KOPT-K1 (cell line): ENCODE data around the gene IPPK.
"Not testable (repeated sequence)": the region's sequence is repeated elsewhere in the genome, so short reads cannot be mapped to it uniquely, and the experiment has no call there.

Experiments
- H3K27ac ChIP-seq: fragments of 200-600 bp; sonication (generic); 2 replicates; pipeline ENCODE4 v1.5.1; 2016; ENCODE audit warnings: antibody characterized with exemption, mild to moderate bottlenecking, low read depth, low read length; ENCODE audit not compliant: poor library complexity, severe bottlenecking
- H3K36me3 ChIP-seq: fragments of 200-600 bp; sonication (generic); 2 replicates; pipeline ENCODE4 v1.5.1; 2017; ENCODE audit warnings: antibody characterized with exemption, mild to moderate bottlenecking, low read length, moderate library complexity; ENCODE audit not compliant: insufficient read depth
- H3K9me3 ChIP-seq: fragments of 200-600 bp; sonication (generic); 2 replicates; pipeline ENCODE4 v1.5.1; 2017; ENCODE audit warnings: antibody characterized with exemption, low read length, mild to moderate bottlenecking; ENCODE audit not compliant: insufficient read depth, poor library complexity, severe bottlenecking

IPPK gene

GRCh38 chr9:92639791-92640271, 30.1 kb downstream of the IPPK start:
- H3K9me3 ChIP-seq, result no peaks in the 10 kb centered on the region
- H3K27ac ChIP-seq, result no peak overlapping the region
- peaks cover 80% of the 10 kb centered on the region for H3K36me3 ChIP-seq

GRCh38 chr9:92639124-92639523, 30.8 kb downstream of the IPPK start:
- no peak overlapping the region for H3K27ac ChIP-seq
- peaks cover 80% of the 10 kb centered on the region for H3K36me3 ChIP-seq
- H3K9me3 ChIP-seq, result no peaks in the 10 kb centered on the region

- no peaks in the 10 kb centered on the region for H3K9me3 ChIP-seq
- peaks cover 80% of the 10 kb centered on the region for H3K36me3 ChIP-seq
- H3K27ac ChIP-seq, result no peak overlapping the region
Observed at GRCh38 chr9:92638621-92639101, 31.3 kb downstream of the IPPK start.

- Histone ChIP-seq H3K36me3 (peaks cover 80% of the 10 kb centered on the region), H3K27ac (no peak overlapping the region)
Observed at GRCh38 chr9:92637886-92638620, 31.9 kb downstream of the IPPK start.

GRCh38 chr9:92637326-92637725, 32.6 kb downstream of the IPPK start:
- Histone ChIP-seq H3K9me3 (no peaks in the 10 kb centered on the region), H3K36me3 (peaks cover 80% of the 10 kb centered on the region), H3K27ac (no peak overlapping the region)

More at GRCh38 chr9:92637886-92638620, 31.9 kb downstream of the IPPK start:
- H3K9me3 ChIP-seq, result no peaks in the 10 kb centered on the region

GRCh38 chr9:92636627-92637026, 33.3 kb downstream of the IPPK start:
- H3K27ac ChIP-seq, result no peak overlapping the region
- peaks cover 80% of the 10 kb centered on the region for H3K36me3 ChIP-seq
- no peaks in the 10 kb centered on the region for H3K9me3 ChIP-seq

GRCh38 chr9:92635760-92636159, 34.2 kb downstream of the IPPK start:
- H3K36me3 ChIP-seq, result peaks cover 75% of the 10 kb centered on the region
- H3K27ac ChIP-seq, result no peak overlapping the region
- H3K9me3 ChIP-seq, result no peaks in the 10 kb centered on the region

- no peak overlapping the region for H3K27ac ChIP-seq
- H3K9me3 ChIP-seq, result no peaks in the 10 kb centered on the region
- H3K36me3 ChIP-seq, result peaks cover 69% of the 10 kb centered on the region
Observed at GRCh38 chr9:92634712-92635605, 35.0 kb downstream of the IPPK start.

- Histone ChIP-seq H3K36me3 (peaks cover 69% of the 10 kb centered on the region), H3K27ac (no peak overlapping the region), H3K9me3 (no peaks in the 10 kb centered on the region)
Observed at GRCh38 chr9:92633614-92634278, 36.2 kb downstream of the IPPK start.

GRCh38 chr9:92632641-92633040, 37.3 kb downstream of the IPPK start:
- no peak overlapping the region for H3K27ac ChIP-seq
- H3K36me3 ChIP-seq, result peaks cover 66% of the 10 kb centered on the region
- H3K9me3 ChIP-seq, result no peaks in the 10 kb centered on the region

GRCh38 chr9:92631452-92632343, 38.2 kb downstream of the IPPK start:
- H3K9me3 ChIP-seq, result no peaks in the 10 kb centered on the region
- peaks cover 56% of the 10 kb centered on the region for H3K36me3 ChIP-seq

GRCh38 chr9:92627651-92628050, 42.3 kb downstream of the IPPK start:
- no peak overlapping the region for H3K27ac ChIP-seq
- H3K36me3 ChIP-seq, result peaks cover 37% of the 10 kb centered on the region
- no peaks in the 10 kb centered on the region for H3K9me3 ChIP-seq

More at GRCh38 chr9:92631452-92632343, 38.2 kb downstream of the IPPK start:
- no peak overlapping the region for H3K27ac ChIP-seq

GRCh38 chr9:92626484-92626883, 43.4 kb downstream of the IPPK start:
- Histone ChIP-seq H3K36me3 (peaks cover 26% of the 10 kb centered on the region), H3K9me3 (no peaks in the 10 kb centered on the region), H3K27ac (no peak overlapping the region)

GRCh38 chr9:92623936-92624335, 46.0 kb downstream of the IPPK start:
- H3K9me3 ChIP-seq, H3K27ac ChIP-seq: not testable (repeated sequence)
- peaks cover 39% of the 10 kb centered on the region; the same call in 1 of the 2 replicates for H3K36me3 ChIP-seq
